Hematopoietic multipotent progenitor cell treated with erythropoietin and hydrocortisone succinate and interleukin-3 and kit ligand, for 6 days (in vitro differentiated cells): Measurements from ENCODE around the gene TEP1.
"Not testable (repeated sequence)": the region's sequence is repeated elsewhere in the genome, so short reads cannot be mapped to it uniquely, and the experiment has no call there.

ENCODE experiments used
- DNase-seq: peaks from one replicate; pipeline ENCODE4 v3.0.0-alpha.2; 2015

The TEP1 gene

GRCh38 chr14:20384886-20385285 lies 28.4 kb downstream of the TEP1 start:
- no peak for DNase-seq

- DNase-seq, result no peak
Measured at GRCh38 chr14:20384321-20384720, 29.0 kb downstream of the TEP1 start.

- no peak for DNase-seq
Measured at GRCh38 chr14:20383636-20384035, 29.7 kb downstream of the TEP1 start.

GRCh38 chr14:20383032-20383431 lies 30.3 kb downstream of the TEP1 start:
- no peak for DNase-seq

- no peak for DNase-seq
Measured at GRCh38 chr14:20382526-20382925, 30.8 kb downstream of the TEP1 start.

GRCh38 chr14:20381341-20381740 lies 32.0 kb downstream of the TEP1 start:
- DNase-seq, result no peak

GRCh38 chr14:20380681-20381080 lies 32.6 kb downstream of the TEP1 start:
- no peak for DNase-seq

GRCh38 chr14:20379743-20380142 lies 33.6 kb downstream of the TEP1 start:
- no peak for DNase-seq

GRCh38 chr14:20377171-20377570 lies 36.1 kb downstream of the TEP1 start:
- DNase-seq, result no peak

GRCh38 chr14:20376071-20376588 lies 37.2 kb downstream of the TEP1 start:
- DNase-seq, result no peak

- DNase-seq, result no peak
Measured at GRCh38 chr14:20375471-20375870, 37.8 kb downstream of the TEP1 start.

- no peak for DNase-seq
Measured at GRCh38 chr14:20372796-20373195, 40.5 kb downstream of the TEP1 start.

GRCh38 chr14:20365928-20366327 lies 47.4 kb downstream of the TEP1 start:
- DNase-seq, result no peak

GRCh38 chr14:20358474-20358873 lies 54.8 kb downstream of the TEP1 start:
- not testable (repeated sequence) for DNase-seq

- no peak for DNase-seq
Measured at GRCh38 chr14:20356422-20356821, 56.9 kb downstream of the TEP1 start.

GRCh38 chr14:20350860-20351259 lies 62.4 kb downstream of the TEP1 start:
- DNase-seq, result no peak

GRCh38 chr14:20350282-20350681 lies 63.0 kb downstream of the TEP1 start:
- DNase-seq, result no peak

GRCh38 chr14:20347747-20348146 lies 65.6 kb downstream of the TEP1 start:
- DNase-seq, result no peak

GRCh38 chr14:20346713-20347112 lies 66.6 kb downstream of the TEP1 start:
- no peak for DNase-seq

- no peak for DNase-seq
Measured at GRCh38 chr14:20345366-20345765, 67.9 kb downstream of the TEP1 start.

- DNase-seq, result peak; percentile 47
Measured at GRCh38 chr14:20343862-20344220, 69.5 kb downstream of the TEP1 start.

- peak; percentile 99 for DNase-seq
Measured at GRCh38 chr14:20343092-20343861, 70.0 kb downstream of the TEP1 start, which contains the start of gene PARP2. PARP2 (plus strand) TSS chr14:20343635; CDS start chr14:20343642, 7 bp downstream.

- DNase-seq, result no peak
Measured at GRCh38 chr14:20341646-20342045, 71.7 kb downstream of the TEP1 start.

GRCh38 chr14:20341032-20341431 lies 72.3 kb downstream of the TEP1 start:
- peak; percentile 14 for DNase-seq

GRCh38 chr14:20334017-20334416 lies 79.3 kb downstream of the TEP1 start:
- DNase-seq, result no peak
